ENCODE data around the gene RAPGEF5. TPM values are rescaled to one million over a fixed set of nuclear protein-coding genes. Genes with fewer than 3 reads are reported as not detected.

RAPGEF5 gene
- total and polyA plus RNA-seq, 9 donors: 6.4 to 22.5 (median 10.4) TPM

DNA sequence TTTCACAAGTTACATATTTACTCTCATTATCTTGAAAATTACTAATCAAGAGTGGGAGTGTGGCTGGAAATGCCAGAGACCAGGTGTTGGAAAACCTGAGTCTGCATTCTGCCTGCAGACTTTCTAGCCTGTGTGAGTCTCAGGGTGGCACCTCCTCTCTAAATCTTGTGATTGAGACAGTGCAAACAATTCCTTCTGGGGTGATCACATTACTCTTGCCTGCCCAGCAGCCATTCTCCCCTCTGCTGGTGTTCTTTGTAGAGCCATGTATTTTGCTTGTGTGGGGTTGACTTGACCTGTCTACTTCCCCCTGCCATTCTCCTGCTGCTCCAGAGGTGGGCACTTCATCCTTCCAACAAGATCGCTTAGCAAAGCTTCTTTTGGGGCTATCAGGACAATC is 101.1 kb downstream of the RAPGEF5 start:
- WGBS, 3 donors: 57 to 75% (median 63%) methylated on average over 1 of the region's 1 CpG
- no peak for DNase-seq
- H3K4me3 ChIP-seq: no peak overlapping the region
- H3K4me1 ChIP-seq (ENCODE audit: insufficient read depth): no peaks in the 10 kb centered on the region
- H3K27me3 ChIP-seq: no peaks in the 10 kb centered on the region
- no peak overlapping the region for H3K27ac ChIP-seq
- no peaks in the 10 kb centered on the region for H3K36me3 ChIP-seq
- no peaks in the 10 kb centered on the region for H3K9me3 ChIP-seq
- no peak for TF ChIP-seq POLR2A (IDR thresholded peaks at IDR 0.05)
- no peak for TF ChIP-seq EP300 (IDR thresholded peaks at IDR 0.05)
- TF ChIP-seq, protein P1, sequence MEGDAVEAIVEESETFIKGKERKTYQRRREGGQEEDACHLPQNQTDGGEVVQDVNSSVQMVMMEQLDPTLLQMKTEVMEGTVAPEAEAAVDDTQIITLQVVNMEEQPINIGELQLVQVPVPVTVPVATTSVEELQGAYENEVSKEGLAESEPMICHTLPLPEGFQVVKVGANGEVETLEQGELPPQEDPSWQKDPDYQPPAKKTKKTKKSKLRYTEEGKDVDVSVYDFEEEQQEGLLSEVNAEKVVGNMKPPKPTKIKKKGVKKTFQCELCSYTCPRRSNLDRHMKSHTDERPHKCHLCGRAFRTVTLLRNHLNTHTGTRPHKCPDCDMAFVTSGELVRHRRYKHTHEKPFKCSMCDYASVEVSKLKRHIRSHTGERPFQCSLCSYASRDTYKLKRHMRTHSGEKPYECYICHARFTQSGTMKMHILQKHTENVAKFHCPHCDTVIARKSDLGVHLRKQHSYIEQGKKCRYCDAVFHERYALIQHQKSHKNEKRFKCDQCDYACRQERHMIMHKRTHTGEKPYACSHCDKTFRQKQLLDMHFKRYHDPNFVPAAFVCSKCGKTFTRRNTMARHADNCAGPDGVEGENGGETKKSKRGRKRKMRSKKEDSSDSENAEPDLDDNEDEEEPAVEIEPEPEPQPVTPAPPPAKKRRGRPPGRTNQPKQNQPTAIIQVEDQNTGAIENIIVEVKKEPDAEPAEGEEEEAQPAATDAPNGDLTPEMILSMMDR (IDR thresholded peaks at IDR 0.05): no peak
- intact Hi-C loops (cut with DNase I): loop anchor here in 2 of 4 donors (2.0 to 5.0 kb wide), 2 partner anchors 144 to 145 kb away; no protein-coding TSS in a partner anchor

DNA sequence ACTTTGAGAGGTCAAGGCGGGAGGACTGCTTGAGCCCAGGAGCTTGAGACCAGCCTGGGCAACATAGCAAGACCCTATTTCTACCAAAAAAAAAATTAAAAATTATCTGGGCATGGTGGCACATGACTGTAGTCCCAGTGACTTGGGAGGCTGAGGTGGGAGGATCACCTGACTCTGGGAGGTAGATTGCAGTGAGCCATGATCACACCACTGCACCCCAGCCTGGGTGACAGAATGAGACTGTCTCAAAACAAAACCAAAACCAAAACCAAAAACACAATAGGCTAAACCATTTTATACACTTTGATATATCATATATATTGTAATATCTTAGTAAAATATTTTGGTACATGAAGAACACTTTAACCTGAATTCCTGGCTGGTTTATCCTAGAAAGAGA is 101.6 kb downstream of the RAPGEF5 start:
- Histone ChIP-seq H3K27me3 (no peaks in the 10 kb centered on the region), H3K36me3 (no peaks in the 10 kb centered on the region), H3K4me3 (no peak overlapping the region), H3K4me1 (ENCODE audit: insufficient read depth) (no peaks in the 10 kb centered on the region), H3K27ac (no peak overlapping the region), H3K9me3 (no peaks in the 10 kb centered on the region)
- WGBS, 3 donors: 95 to 100% (median 97%) methylated on average over 1 of the region's 1 CpG
- no peak for DNase-seq
- TF ChIP-seq POLR2A (IDR thresholded peaks at IDR 0.05) (no peak), EP300 (IDR thresholded peaks at IDR 0.05) (no peak)
- TF ChIP-seq, protein P1 (IDR thresholded peaks at IDR 0.05): no peak
- intact Hi-C loops (cut with DNase I): loop anchor here in 1 of 4 donors (5.0 kb wide), 1 partner anchor 143 kb away; no protein-coding TSS in a partner anchor

DNA sequence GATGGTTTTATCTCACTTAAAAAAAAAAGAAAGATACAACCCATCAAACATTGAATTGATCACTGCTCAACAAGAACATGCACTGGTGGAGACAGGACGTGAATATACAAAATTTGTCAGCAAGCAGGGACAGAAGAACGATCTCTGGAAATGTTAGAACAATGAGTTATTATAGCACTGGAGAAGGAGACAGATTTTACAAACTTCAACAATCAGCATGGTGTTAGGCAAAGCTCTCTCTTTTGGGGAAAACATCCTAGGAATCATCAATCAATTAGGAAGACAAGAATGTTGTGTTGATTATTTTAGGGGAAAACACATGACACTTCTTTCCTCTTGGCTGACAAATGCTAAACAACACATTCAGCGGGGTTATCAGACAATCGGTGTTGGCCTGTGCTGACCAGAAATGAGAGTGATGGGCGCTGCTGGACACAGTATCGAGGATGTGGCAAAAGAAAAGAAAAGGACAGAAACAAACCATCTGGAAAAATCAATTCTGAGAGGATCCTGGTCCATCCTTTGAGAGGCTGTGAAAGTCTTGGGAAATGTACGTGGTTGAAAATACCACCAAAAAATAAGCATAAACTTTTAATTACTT is 103.9 kb downstream of the RAPGEF5 start:
- WGBS, 3 donors: 60 to 73% (median 72%) methylated on average over 7 of the region's 7 CpGs
- Histone ChIP-seq H3K27ac (no peak overlapping the region), H3K36me3 (no peaks in the 10 kb centered on the region), H3K9me3 (no peaks in the 10 kb centered on the region), H3K27me3 (no peaks in the 10 kb centered on the region), H3K4me3 (no peak overlapping the region), H3K4me1 (ENCODE audit: insufficient read depth) (no peaks in the 10 kb centered on the region)
- no peak for DNase-seq
- intact Hi-C loops (cut with DNase I): no loop called here
- no peak for TF ChIP-seq POLR2A (IDR thresholded peaks at IDR 0.05)
- TF ChIP-seq, protein P1 (IDR thresholded peaks at IDR 0.05): no peak
- TF ChIP-seq EP300 (IDR thresholded peaks at IDR 0.05): no peak

DNA sequence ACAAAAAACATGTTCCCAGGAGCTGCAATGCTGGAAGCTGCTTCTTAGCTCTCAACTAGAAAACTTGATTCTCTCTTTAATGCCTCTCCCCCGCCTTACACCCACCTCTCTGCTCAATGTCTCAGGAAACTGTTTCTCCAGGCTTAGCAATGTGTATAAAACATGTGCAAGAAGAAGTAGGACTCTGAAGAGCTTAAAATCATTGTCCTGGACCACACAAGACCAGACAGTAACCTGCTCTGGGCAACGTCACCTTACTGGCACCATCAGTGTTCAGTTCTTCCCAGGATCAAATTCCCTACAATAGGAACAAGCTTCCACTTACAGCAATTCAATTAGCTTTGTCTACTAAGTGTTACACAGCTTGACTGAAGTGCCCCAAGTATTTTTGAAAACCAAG is 104.9 kb downstream of the RAPGEF5 start:
- Histone ChIP-seq H3K36me3 (no peaks in the 10 kb centered on the region), H3K4me1 (ENCODE audit: insufficient read depth) (no peaks in the 10 kb centered on the region), H3K27ac (no peak overlapping the region), H3K9me3 (no peaks in the 10 kb centered on the region), H3K4me3 (no peak overlapping the region), H3K27me3 (no peaks in the 10 kb centered on the region)
- TF ChIP-seq EP300 (IDR thresholded peaks at IDR 0.05) (no peak), POLR2A (IDR thresholded peaks at IDR 0.05) (no peak)
- TF ChIP-seq, protein P1 (IDR thresholded peaks at IDR 0.05): no peak
- 93 to 100% (median 95%) methylated on average over 2 of the region's 2 CpGs for WGBS, 3 donors
- no peak for DNase-seq
- intact Hi-C loops (cut with DNase I): no loop called here
